Activated B cell treated with CpG ODN at 0.5 μM for 24 hours (primary cell): Measurements from ENCODE around the gene URI1. TPM values are rescaled to one million over a fixed set of nuclear protein-coding genes. Genes with fewer than 3 reads are reported as not detected.

Source experiments
- ATAC-seq: fragments of 200-7000 bp; cut with Tn5 transposase; one replicate; pipeline ENCODE4 v1.10.0; 2021; ENCODE audit warnings: low read depth, mild to moderate bottlenecking, moderate library complexity
- CTCF ChIA-PET: fragments of 350-600 bp; sonication (Branson Sonifier 250); formaldehyde crosslinking; loops from one replicate; lab custom pipeline; 2021; ENCODE audit warnings: antibody characterized with exemption; lab: Charles Lee
- POLR2A ChIA-PET: fragments of 350-600 bp; sonication (Branson Sonifier 250); formaldehyde crosslinking; loops from one replicate; lab custom pipeline; 2021; ENCODE audit warnings: antibody characterized with exemption; lab: Charles Lee
- DNase-seq: peaks from one replicate; pipeline ENCODE4 v3.0.0; 2022
- H3K27ac Mint-ChIP-seq: one replicate; pipeline ENCODE4 v1.8.0; 2020; ENCODE audit warnings: mixed read lengths
- H3K27me3 Mint-ChIP-seq: one replicate; pipeline ENCODE4 v1.8.0; 2021; ENCODE audit warnings: mixed read lengths
- H3K36me3 Mint-ChIP-seq: one replicate; pipeline ENCODE4 v1.8.0; 2021; ENCODE audit warnings: low read depth, mixed read lengths
- H3K4me1 Mint-ChIP-seq: one replicate; pipeline ENCODE4 v1.8.0; 2021; ENCODE audit warnings: mixed read lengths
- H3K4me3 Mint-ChIP-seq: one replicate; pipeline ENCODE4 v1.8.0; 2020; ENCODE audit warnings: mild to moderate bottlenecking, mixed read lengths
- H3K9me3 Mint-ChIP-seq: one replicate; pipeline ENCODE4 v1.8.0; 2020; ENCODE audit warnings: mixed read lengths
- intact Hi-C: fragments of 100-400 bp; cut with micrococcal nuclease; formaldehyde crosslinking; loops from one replicate; pipeline ENCODE4 v1.15.1; 2024
- total RNA-seq: library from RNA; stranded (reverse); gene quantifications from 2 replicates; pipeline ENCODE4 v1.2.3, GENCODE V29; 2022
- TF ChIP-seq, protein P1 (sequence below): fragments of 200-600 bp; IDR thresholded peaks from one replicate; pipeline ENCODE4 v1.8.0; 2022; ENCODE audit warnings: antibody characterized with exemption, mild to moderate bottlenecking

The URI1 gene
- total RNA-seq, 1 donor from 2014 or later = 50.6 TPM

GRCh38 chr19:30028992-30029343 lies 86.9 kb downstream of the URI1 start:
- ATAC-seq = no peak
- H3K36me3 Mint-ChIP-seq = peaks cover 57% of the 10 kb centered on the region
- H3K27ac Mint-ChIP-seq = no peak overlapping the region
- no peak for DNase-seq
- ChIA-PET CTCF (no interaction called here), POLR2A (no interaction called here)
- peaks cover 18% of the 10 kb centered on the region for H3K4me1 Mint-ChIP-seq
- no peaks in the 10 kb centered on the region for H3K27me3 Mint-ChIP-seq
- no peak overlapping the region for H3K4me3 Mint-ChIP-seq
- TF ChIP-seq, protein P1, sequence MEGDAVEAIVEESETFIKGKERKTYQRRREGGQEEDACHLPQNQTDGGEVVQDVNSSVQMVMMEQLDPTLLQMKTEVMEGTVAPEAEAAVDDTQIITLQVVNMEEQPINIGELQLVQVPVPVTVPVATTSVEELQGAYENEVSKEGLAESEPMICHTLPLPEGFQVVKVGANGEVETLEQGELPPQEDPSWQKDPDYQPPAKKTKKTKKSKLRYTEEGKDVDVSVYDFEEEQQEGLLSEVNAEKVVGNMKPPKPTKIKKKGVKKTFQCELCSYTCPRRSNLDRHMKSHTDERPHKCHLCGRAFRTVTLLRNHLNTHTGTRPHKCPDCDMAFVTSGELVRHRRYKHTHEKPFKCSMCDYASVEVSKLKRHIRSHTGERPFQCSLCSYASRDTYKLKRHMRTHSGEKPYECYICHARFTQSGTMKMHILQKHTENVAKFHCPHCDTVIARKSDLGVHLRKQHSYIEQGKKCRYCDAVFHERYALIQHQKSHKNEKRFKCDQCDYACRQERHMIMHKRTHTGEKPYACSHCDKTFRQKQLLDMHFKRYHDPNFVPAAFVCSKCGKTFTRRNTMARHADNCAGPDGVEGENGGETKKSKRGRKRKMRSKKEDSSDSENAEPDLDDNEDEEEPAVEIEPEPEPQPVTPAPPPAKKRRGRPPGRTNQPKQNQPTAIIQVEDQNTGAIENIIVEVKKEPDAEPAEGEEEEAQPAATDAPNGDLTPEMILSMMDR = no peak
- intact Hi-C loops = no loop called here
- peaks cover under 1% of the 10 kb centered on the region for H3K9me3 Mint-ChIP-seq

DNA sequence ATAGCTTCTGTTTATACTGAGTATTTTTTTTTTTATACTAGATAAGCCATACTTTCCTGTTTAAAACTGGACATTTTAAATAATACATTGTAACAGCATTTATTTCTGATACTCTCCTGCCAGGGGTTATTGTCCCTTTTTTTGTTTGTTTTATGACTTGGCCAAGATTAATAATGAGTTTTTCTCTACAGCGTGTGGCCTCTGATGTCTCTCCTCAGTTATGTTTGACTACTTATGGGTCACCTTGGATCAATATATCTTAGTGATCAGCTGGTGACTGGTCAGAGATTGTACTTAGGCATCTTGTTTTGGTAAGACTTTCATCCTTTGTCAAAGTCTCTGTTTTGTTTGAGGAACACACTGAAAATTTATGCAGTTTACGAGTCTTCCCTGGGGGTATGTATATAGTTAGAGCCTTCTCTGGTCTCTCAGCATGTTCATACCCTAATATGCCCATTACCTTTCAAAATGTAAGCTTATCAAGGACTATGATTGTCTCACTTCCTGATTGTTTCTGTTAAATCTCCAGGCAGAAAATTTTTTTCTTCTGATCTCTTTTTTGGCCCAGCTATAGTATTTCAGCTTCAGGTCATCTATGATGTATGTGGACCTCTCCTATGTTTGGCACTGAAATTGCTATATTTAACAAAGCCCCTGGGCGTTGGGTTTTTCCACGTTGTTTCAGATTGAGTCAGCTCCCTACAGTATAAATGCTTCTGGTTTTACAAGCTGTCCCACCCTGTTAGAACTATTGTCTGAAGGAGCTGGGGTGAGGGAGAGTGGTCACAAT lies 87.9 kb downstream of the URI1 start:
- H3K36me3 Mint-ChIP-seq = peaks cover 65% of the 10 kb centered on the region
- ATAC-seq = peak; percentile 83
- no peaks in the 10 kb centered on the region for H3K27me3 Mint-ChIP-seq
- peak overlapping the region; percentile 12 for H3K4me3 Mint-ChIP-seq
- TF ChIP-seq, protein P1 = no peak
- peaks cover 16% of the 10 kb centered on the region for H3K4me1 Mint-ChIP-seq
- intact Hi-C loops = loop anchor here (2.0 kb wide), 1 partner anchor 17 kb away; no protein-coding TSS in a partner anchor
- peaks cover 8% of the 10 kb centered on the region for H3K9me3 Mint-ChIP-seq
- no peak for DNase-seq
- ChIA-PET CTCF (no interaction called here), POLR2A (interaction anchor here (1.1 kb wide), 1 partner anchor 88 kb away, joined by 3 read pairs; no protein-coding TSS in a partner anchor)
- peak overlapping the region; percentile 42 for H3K27ac Mint-ChIP-seq

- ChIA-PET POLR2A (no interaction called here), CTCF (no interaction called here)
- TF ChIP-seq, protein P1 = no peak
- DNase-seq (no peak), ATAC-seq (no peak)
- intact Hi-C loops = loop anchor here (2.0 kb wide), 1 partner anchor 14 kb away; no protein-coding TSS in a partner anchor
- Mint-ChIP-seq H3K36me3 (peaks cover 85% of the 10 kb centered on the region), H3K27me3 (no peaks in the 10 kb centered on the region), H3K9me3 (peaks cover 16% of the 10 kb centered on the region), H3K4me3 (no peak overlapping the region), H3K4me1 (peaks cover 22% of the 10 kb centered on the region), H3K27ac (no peak overlapping the region)
Measured at GRCh38 chr19:30034321-30034720, 92.3 kb downstream of the URI1 start.

- Mint-ChIP-seq H3K27me3 (no peaks in the 10 kb centered on the region), H3K4me1 (peaks cover 8% of the 10 kb centered on the region), H3K27ac (no peak overlapping the region), H3K36me3 (peaks cover 73% of the 10 kb centered on the region), H3K9me3 (peaks cover 18% of the 10 kb centered on the region), H3K4me3 (no peak overlapping the region)
- TF ChIP-seq, protein P1 = no peak
- CTCF ChIA-PET = no interaction called here
- intact Hi-C loops = no loop called here
- ATAC-seq = no peak
- no peak for DNase-seq
- POLR2A ChIA-PET = interaction anchor here (0.5 kb wide), 1 partner anchor 215 kb away, joined by 6 read pairs; no protein-coding TSS in a partner anchor
Measured at GRCh38 chr19:30036154-30037129, 94.4 kb downstream of the URI1 start.
